HG03175 (cell line): ENCODE data around the gene SERPINF2.
"Not testable (repeated sequence)": the region's sequence is repeated elsewhere in the genome, so short reads cannot be mapped to it uniquely, and the experiment has no call there.

Experiments
- ATAC-seq: cut with Tn5 transposase; IDR thresholded peaks from one replicate; pipeline ENCODE4 v1.9.1; 2021; ENCODE audit warnings: mild to moderate bottlenecking, moderate library complexity; ENCODE audit not compliant: unreplicated experiment

The SERPINF2 gene

DNA sequence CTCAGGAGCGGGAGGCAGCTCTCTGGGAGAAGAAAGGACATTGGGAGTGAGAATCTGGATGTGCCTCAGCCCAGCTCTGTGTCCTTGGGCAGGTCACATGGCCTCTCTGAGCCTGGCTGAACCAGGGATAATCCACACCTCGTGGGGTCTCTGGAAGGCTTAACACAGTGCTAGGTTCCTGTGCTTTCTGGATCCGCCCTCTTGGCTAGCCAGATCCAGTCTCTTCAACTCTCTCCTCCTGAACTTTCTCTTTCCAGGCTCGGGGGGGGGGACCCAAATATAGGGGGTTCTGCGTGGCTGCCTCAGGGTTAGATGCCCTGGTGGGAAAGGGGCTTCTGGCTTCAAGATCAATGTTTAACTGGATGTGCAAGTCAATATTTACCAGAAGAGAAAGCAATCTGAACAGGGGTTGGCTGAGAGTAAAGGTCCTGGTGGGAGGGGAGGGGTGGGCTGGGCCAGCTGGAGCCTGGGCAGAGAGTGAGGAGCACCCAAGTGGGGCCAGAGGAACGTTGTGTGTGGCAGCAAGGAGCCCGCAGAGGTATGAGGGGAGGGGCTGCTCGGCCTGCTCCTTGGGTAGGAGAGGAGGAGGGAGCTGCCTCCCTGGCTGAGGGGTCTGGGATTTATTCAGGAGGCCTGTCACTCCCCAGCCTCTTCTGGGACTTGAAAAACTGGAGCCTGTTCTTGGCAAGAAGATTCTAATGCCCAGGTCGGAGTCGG, at the start of gene SERPINF2:
Gene SERPINF2, plus strand, starts transcription at position 501 of the 717 bp plus-strand sequence. CDS start 2,125 bp downstream, outside the sequence.
- no peak for ATAC-seq

DNA sequence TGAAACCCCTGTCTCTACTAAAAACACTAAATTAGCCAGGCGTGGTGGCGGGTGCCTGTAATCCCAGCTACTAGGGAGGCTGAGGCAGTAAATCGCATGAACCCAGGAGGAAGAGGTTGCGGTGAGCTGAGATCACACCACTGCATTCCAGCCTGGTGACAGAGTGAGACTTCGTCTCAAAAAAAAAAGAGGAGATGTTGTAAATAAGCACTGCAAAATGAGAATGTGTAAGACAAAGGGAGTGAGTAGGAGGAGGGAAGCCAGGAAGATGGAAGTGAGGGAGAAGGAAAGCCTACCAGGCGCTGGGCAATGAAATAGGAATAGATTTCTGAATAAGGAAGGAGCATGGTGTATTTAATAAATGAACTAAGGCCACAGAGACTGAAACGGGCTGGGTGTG, 49.3 kb upstream of the SERPINF2 start:
- ATAC-seq: no peak

DNA sequence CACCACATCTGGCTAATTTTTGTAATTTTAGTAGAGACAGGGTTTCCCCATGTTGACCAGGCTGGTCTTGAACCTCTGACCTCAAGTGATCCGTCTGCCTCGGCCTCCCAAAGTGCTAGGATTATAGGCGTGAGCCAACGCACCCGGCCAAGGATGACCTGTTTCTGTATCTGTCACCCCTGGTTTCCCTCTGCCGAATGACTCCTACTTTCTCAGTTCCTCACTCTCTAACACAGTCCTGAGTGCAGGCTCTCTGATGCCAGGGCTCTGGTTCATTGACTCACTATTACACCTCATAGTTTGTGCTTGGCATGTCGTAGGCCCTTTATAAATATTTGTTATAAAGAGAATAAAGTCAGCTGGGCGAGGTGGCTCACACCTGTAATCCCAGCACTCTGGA, 47.3 kb upstream of the SERPINF2 start:
- no peak for ATAC-seq

DNA sequence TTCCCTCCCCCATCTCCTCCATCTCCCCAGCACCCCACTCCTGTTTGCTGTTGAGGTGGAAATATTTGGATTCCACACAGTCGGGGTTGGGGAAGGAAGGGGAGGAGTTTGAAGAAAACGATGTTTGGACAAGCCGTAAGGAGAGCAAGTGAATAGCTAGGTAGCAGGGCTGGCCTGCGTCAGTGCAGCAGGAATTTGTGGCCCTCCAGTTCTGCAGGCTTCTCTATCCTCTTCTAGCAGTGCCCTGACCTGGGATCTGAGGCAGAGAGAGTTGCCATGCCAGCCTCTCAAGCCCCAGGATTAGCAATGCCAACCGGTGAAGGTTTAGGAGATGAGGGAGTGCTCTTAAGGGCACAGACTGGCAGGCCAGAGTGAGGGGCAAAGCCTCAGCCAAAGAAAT, 45.0 kb upstream of the SERPINF2 start:
- ATAC-seq: no peak

DNA sequence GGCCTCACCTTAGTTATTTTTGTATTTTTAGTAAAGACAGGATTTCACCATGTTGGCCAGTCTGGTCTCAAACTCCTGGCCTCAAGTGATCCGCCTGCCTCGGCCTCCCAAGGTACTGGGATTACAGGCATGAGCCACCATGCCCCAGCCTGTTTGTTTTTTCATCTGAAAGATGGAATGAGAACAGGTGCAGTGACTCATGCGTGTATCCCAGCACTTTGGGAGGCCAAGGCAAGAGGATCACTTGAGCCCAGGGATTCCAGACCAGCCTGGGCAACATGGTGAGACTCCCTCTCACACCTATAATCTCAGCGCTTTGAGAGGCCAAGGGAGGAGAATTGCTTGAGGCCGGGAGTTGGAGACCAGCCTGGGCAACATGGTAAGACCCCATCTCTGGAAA, 42.8 kb upstream of the SERPINF2 start:
- not testable (repeated sequence) for ATAC-seq

DNA sequence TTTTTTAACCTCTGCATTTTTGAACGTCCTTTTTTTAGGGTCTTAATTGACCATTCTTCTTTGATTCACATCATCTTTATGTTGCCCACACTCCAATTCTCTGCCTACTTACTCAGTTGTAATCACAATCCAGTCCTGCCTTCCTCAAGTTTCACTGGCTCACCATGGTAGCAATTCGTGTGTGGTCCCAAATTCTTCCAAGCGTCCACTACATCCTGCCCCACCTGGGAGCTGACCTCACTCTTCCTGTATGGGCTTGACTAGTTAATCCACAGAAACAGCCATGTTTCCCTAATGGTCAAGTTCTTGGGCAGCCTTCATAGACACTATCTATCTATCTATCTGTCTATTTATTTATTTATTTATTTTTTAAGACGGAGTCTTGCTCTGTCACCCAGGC, 39.6 kb upstream of the SERPINF2 start:
- no peak for ATAC-seq

DNA sequence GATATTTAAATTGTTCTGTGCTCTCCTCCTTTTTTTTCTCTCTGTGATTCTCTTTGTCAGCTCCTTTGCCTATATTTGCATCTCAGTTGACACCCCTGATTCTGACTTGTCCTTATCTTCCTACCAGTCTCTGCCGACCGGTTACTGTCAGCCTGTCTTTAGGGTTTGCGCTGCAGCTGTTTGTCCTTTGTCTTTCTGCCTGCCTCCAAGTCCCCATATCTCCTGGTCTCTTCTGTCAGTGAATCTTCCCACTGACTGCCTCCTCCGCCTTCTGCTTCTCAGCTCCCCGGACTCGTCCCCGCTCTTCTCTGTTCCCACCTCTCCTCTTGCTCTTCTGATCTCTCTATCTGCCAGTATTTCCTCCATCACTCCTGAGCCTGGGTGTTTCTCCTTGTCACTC, 37.7 kb upstream of the SERPINF2 start:
- ATAC-seq: no peak

DNA sequence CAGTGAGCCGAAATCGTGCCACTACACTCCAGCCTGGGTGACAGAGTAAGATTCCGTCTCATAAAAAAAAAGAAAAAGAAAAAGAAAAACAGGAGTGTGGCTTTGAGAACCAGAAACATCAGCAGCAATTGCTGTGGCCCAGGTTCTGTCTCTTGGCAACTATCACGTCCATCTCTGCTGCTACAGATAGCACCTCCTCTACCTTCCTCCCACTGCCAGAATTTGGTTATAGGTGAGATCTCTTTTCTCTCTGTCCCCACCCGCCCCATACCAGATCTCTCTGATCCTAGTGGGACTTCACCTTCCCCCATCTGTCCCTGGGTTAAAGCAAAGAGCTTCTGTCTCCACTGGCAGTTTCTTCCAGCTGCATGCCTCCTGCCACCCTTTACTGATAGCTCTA, 35.6 kb upstream of the SERPINF2 start:
- no peak for ATAC-seq

DNA sequence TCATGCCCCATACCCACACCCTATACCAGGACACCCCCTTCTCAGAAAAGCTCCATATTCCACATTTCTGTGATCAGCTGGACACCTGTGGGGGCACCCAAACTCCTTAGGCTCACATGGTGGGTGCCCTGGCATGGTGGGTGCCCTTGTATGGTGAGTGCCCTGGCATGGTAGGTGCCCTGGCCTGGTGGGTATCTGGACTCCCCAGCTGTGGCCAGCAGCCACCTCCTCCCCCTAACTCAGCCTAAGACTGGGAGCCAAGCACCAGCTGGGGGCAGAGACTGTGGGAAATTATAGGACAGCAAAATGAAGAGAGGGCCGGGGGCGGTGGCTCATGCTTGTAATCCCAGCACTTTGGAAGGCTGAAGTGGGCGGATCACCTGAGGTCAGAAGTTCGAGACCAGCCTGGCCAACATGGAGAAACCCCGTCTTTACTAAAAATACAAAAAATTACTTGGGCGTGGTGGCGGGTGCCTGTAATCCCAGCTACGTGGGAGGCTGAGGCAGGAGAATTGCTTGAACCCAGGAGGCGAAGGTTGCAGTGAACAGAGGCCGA, 33.8 kb upstream of the SERPINF2 start:
- ATAC-seq: not testable (repeated sequence)

DNA sequence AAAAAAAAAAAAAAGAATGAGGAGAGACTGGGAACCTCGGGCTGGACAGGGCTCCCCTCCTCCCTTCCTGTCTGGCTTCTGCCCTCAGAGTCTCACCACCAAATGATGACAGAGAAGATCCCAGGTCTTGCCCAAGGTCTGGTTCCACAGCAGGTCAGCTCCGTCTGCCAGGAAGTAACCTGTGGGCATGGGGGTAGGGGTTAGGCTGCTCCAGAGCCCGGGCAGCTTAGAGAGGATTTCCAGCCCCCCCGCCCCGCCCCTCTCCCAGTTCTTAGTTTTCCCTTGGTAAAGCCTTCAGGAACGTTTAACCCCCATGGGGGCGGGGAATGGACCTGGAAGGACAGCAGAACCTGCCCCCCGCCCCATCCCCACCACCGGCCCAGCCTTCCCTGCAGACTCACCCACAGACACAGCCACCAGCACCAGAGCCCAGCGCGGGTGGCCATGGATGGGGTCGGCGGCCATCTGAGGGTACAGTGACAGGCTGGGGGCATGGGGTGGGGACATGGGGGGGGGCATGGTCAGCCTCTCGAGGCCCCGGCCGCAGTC, 33.2 kb upstream of the SERPINF2 start:
- no peak for ATAC-seq

DNA sequence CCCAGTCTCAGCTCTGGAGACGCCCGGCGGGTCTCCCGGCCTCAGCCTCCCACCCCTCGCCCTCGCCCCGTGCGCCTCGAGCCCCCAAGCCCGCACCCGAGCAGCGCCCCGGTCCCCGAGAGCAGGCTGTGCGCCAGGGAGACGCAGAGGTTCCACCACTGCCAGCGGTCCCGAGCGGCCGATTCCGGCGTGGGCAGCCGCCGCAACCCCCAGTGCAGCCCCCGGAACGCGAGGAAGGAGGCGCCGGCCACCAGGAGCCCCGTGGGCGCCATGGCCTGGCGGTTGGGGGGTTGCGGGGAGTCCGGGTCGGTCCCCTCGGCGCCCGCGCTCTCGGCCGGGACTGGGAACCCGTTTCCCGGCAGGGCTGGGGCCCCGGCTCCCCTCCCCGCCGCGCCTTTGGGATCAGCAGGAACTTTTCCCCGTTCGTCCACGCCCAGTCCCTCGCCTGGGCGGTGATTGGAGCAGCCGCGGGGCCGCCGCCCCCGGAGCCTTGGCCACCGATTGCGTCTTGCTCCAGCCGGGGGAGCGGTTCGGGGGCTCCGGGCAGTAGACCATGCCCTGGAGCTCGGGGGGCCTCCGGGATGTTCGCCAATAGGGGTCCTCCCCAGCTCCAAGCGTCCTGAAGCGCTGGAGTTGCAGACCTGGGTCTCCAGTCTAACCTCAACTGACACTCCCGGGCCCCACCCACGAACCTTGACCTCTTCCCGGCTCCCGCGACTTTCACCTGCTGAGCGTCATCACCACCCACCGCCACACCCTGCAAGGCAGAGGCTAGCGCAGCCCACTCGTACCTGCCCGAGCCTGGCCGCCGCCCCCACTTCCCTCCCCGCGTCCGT, 32.5 kb upstream of the SERPINF2 start, which contains the start of gene TLCD2:
Gene TLCD2, minus strand, starts transcription at position 407 of the 836 bp plus-strand sequence. Its CDS starts 135 bp downstream, at position 272.
- no peak for ATAC-seq

DNA sequence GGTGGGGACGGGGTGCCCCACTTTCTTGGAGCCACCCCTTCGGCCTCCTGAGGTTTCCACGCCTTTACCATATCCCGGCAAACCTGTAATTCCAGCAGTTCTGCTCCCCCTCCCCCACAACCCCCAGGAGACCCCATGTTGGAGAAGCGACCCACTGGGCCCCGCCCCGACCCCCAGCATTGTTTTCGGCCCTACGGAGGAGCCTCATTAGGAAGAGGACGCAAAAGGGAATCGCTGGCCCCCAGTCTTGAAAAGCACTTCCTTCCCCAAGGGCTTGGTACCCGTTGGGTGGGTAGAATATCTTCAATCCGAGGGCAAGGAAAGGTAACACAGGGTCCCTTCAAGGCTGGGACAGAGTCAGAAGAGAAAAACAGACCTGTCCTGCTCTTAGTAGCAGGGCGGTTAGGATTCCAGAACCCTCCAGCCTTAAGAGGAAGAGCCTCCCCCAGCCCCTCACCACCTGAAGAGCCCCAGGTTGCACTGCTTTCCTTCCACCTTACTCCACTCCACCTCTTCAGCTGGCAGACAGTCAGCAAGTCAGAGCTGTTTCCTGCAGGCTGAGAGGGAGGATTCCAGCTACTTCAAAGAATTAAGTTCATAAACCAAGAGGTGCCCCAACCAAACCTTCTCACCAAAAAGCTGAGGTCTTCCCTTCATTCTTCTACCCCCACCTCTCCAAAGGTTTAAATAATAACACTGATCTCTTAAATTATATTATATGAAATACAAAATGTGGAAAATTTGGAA, 31.7 kb upstream of the SERPINF2 start:
- ATAC-seq: no peak

DNA sequence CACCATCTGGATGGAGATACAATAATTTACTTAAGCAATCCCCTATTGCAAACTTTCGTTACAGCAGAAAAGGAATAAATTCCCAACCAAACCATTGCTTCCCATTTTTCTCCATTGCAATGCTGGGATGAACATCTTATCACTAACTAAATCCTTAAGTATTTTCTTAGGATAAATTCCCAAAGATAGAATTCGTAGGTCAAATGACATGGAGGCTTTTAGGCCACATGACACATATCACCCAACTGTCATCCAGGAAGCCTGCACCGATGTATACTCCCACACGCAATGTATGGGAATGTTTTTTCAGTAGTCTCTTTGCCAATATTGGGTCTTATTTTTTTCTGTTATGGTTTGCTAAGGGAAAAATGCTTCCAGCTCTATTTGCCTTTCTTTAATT, 30.9 kb upstream of the SERPINF2 start:
- ATAC-seq: no peak

DNA sequence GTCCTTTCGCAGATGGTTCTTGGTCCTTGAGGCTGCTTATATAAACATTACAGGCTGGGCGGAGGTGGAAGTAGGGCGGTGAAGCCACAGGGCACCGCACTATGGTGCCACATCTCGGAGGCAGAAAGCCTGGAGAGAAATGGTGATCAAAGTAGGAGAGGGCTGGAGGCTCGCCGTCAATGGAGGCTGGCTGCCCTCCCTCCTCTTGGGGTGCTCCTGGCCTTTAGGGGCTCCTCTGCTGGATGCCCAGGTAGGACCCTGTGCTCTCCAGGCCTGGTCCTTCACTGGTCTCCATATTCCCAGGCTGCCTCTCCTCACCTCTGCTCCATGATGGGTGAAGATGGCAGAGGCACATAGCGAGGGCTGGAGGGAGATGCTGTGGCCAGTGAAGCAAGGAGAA, 30.4 kb upstream of the SERPINF2 start:
- no peak for ATAC-seq

DNA sequence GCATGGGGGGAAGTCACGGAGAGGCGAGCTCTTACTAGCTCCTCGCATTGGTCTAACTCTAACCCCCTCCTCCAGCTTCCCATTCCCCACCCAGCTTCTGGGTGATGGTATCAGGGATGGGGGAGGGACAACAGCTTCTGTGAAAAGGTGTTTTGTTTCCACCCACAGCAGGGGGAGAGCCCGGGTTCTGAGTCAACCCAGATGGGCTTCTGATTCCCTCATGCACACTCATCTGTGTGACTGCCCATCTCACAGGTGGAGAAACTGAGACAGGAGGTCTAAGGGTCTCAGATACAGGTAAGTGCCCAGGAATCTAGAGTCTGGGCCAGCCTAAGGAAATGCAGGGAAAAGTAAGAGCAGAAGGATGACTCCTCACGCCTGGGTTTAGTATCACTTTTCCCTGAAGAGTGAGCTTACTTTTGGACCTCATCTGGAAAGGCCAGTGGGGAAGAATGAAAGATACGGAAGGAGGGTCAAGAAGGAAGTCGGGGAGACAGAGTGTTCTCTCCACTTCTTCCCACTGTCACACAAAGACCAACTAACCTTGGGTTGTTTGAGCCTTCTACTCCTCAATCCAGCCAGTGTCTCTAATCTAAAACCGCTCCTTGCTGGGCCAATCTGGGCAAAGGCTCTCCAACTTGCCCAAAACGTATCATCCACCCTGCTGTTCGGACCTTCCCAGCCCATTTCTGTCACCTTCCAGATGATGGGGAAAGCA, 29.4 kb upstream of the SERPINF2 start:
- ATAC-seq: no peak

DNA sequence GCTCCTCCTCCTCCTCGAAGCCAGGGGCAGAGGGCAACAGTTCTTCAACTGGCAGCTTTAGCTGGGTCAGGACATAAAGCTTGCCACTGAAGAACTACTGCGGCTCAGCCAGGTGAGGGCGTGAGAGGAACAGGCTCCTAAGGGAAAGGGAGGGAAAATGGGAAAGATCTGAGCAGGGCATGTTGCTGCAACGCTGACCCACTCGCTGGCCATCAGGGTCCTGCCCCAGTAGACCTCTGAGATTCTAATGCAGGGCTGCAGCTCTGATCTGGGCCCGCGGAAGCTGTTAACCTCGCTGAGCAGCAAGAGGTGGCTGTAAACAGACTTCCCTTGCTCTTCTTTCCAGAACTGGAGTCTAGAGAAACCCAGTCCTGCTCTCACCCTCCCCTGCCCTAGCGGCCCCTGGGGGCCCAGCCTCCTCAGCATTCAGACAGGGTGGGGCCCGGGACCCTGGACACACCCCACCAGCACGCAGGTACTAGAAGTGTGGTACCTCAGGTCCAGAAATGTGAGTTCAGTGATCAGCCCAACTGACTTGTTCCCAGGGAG, 28.7 kb upstream of the SERPINF2 start:
- ATAC-seq: no peak

DNA sequence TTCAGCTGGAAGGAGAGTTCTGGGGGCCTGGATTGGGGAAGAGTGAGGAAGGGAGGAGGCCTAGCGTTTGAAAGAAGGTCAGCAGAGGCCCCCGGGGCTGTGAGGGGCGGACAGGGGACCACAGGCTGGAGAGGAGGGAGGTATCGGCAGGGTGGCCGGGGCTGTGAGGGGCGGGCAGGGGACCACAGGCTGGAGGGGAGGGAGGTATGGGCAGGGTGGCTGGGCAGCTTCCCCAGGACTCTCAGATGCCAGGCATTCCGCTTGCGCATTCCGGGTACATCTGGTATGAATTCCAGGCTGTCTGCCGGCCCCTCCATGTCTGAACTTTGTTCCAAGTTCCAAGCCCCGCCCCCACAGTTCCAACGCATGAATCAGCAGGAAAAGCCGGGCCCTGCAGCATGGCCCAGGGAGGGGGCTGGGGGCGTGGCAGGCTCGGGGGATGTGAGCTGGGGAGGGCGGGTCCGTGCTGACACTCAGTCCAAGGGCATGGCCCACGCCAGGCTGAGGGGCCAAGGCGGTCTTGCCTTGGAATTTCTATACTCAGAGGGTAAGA, 28.2 kb upstream of the SERPINF2 start:
- ATAC-seq: no peak

DNA sequence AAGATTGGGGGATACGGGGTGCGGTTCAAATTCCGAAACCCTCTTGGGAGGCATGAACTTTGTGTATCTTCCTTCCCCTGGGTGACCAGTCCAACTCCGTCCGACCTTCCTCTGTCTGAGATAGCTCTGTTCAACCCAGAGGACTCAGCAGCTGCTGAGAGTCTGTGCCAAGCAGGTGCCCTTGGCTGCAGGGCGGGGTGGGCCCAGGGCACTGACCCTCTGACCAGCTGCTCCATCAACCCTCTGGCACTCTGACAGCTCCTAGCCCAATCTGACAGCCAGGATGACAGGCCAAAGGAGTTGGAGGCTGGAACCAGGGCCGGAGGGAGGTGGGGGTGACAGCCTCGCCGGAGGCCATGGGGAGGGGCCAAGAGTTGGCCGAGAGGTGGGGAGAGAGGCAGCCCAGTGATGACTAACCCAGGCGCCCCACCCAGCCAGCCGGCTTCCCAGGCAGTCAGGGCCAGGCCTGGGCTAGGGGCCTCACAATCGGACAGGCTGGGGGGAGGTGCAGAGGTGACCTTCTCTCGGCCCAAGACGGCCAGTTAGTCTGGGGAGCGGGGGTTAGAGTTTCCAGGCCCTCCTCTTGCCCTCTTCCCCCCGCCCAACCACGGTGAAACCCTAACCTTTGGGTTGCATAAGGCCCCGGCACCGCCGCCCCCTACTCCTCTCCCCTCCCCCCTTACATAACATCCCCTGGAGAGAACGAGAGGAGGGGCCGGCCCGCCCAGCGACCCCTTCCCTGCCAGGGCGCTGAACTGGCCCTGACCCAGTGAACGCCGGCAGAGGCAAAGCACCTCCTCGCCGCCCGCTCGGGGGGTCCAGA, 27.5 kb upstream of the SERPINF2 start:
- no peak for ATAC-seq

DNA sequence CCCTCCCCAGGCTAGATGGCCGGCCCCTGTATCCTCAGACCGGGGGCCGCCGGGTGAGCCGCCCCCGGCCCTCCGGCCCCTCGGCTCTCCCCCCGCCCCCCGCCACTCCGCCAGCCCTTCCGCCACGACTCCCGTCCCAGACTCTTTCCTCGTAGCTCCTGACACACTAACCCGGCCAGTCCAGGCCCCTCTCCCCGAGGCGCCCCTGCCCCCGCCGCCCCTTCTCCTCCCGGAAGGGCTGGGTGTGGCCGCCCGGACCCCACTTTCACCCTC, 26.9 kb upstream of the SERPINF2 start:
- ATAC-seq: no peak
